Activated effector memory CD4-positive, alpha-beta T cell treated with anti-CD3 and anti-CD28 coated beads, Interleukin-2, amount 50 U/mL, for 16 hours (primary cell): ENCODE data around the gene CHD9.
A peak's percentile ranks its signal among the peaks of the same experiment; 100 is the strongest.
"Not testable (repeated sequence)": the region's sequence is repeated elsewhere in the genome, so short reads cannot be mapped to it uniquely, and the experiment has no call there.

Experiments
- DNase-seq: peaks from one replicate; pipeline ENCODE4 v3.0.0-alpha.2; 2020

CHD9 gene

DNA sequence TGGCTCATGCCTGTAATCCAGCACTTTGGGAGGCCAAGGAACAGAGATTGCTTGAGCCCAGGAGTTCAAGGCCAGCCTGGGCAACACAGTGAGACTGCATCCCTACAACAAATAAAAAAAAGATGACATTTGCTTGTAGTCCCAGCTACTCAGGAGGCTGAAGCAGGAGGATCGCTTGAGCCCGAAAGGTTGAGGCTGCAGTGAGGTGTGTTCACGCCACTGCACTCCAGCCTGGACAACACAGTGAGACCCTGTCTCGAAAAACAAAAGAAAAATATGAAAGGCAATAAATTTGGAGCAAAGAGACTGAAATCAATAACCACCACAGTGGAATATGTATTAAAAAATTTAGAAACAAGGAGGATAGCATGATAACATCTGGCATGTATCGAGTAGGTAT, 235.7 kb downstream of the CHD9 start:
- DNase-seq, result no peak

DNA sequence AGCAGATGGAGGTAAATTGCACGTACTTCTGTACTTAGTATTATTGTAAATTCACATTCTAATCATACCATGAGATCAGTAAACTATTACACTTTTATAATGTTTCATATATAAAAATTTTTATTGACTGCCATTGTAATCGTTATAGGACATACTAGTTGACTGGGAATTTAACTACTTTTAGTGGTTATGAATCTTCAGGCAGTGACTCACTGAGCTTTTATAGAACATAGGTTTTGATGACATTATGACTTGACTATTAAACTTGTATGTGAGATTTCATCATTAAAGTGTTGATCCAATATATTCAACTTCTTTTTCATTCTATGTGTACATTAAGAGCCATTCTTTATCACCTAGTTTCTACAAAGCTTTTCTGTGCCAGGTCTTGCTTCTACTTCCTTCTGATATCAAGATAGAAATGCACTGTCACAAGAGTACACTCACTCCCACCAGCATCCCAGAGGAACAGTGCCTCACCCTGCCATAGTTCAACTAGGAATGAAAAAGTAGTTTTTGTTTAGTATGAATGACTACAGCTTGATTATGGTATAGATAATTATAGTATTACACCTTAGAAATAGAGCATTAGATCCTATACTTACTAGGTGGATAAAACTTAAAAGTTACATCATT, 237.1 kb downstream of the CHD9 start:
- no peak for DNase-seq

DNA sequence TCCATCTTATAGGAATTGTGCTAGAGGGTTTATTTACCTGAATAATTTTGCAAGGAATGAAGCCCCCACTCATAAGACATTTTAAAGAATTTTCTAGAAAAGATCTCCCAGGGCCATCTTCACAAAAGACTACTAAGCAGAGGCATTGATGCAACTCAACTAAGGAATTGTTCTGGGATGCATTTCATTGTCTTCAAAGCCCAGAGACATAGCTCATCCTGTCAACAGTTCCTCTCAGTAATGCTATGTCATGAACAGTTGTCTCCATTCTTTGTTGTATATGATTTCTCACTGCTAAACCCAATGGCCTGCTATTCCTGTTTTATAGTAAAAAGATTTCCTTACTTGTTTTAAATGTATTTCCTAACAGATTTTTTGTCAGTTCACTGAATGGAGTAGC, 242.7 kb downstream of the CHD9 start:
- no peak for DNase-seq

DNA sequence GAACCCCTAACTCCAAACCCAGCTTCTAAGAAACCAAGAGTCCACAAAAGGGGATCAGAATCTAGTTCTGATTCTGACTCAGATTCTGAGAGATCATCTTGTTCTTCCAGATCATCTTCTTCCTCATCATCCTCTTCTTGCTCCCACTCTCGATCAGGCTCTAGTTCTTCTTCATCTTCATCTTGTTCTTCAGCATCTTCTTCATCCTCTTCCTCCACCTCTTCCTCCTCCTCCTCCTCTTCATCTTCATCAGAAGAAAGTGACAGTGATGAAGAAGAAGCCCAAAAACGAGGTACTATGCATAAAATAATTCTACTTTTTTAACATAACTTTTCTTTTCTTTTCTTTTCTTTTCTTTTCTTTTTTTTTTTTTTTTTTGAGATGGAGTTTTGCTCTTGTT, 249.5 kb downstream of the CHD9 start:
- no peak for DNase-seq

DNA sequence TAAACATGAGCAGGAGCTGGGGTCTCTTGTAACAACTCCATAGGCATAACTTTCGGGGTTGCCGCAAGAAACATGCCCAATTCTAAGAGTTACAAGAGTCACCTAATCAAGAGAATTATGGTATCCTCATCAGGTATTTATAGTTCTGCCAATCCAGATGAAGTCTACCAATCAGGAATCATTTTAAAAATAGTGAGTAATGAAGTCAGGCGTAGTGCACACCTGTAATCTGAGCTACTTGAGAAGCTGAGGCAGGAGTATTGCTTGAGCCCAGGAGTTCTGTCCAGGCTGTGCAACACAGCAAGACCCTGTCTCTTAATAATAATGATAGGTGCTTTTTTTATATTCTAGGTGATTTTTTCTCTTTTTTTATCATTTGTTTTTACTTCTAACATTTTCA, 251.0 kb downstream of the CHD9 start:
- no peak for DNase-seq

DNA sequence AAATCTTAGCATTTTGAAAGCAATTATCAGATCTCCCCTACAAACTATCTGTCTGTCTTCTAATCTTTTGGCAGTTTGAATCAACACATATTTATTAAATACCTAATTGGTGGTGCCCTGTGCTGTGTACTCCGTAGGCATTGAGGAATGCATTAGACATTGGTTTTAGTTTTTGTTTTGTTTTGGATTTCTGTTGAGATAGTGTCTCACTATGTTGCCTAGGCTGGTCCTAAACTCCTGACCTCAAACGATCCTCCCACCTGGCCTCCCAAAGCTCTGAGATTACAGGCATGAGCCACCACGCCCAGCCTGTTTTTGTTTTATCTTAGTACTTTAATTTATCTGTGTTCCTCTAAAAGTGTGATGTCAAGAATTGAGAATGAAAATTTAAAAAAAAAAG, 254.7 kb downstream of the CHD9 start:
- no peak for DNase-seq

DNA sequence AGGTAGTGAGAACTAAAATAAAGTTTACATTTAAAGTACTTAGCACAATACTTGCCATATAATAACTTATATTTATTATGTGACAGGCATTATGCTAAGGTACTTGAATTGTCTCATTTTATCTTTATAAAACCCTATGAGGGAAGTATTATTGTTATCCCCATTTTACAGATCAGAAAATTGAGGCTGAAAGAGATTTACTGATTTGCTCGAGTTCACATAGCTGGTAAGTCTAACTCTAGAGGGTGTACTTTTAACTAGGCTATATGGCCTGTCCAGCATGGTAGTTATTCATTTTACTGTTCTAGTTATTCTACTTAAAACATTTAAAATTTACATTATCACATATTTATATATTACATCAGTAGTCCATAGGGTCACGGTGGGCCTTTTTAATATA, 266.2 kb downstream of the CHD9 start:
- no peak for DNase-seq

DNA sequence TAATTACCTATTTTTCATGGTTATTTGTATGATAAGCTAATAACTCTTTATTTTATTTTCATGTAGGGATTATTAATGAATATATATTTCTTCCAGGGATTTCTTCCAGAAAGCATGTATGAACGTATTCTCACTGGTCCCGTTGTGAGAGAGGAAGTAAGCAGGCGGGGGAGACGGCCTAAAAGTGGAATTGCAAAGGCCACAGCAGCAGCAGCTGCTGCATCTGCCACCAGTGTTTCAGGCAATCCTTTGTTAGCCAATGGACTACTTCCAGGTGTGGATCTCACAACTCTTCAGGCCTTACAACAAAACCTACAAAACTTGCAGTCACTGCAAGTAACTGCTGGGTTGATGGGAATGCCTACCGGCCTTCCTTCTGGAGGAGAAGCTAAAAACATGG, 269.1 kb downstream of the CHD9 start:
- DNase-seq, result no peak

DNA sequence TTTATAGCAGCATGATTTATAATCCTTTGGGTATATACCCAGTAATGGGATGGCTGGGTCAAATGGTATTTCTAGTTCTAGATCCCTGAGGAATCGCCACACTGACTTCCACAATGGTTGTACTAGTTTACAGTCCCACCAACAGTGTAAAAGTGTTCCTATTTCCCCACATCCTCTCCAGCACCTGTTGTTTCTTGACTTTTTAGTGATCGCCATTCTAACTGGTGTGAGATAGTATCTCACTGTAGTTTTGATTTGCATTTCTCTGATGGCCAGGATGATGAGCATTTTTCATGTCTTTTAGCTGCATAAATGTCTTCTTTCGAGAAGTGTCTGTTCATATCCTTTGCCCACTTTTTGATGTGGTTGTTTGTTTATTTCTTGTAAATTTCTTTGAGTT, 276.2 kb downstream of the CHD9 start:
- not testable (repeated sequence) for DNase-seq

DNA sequence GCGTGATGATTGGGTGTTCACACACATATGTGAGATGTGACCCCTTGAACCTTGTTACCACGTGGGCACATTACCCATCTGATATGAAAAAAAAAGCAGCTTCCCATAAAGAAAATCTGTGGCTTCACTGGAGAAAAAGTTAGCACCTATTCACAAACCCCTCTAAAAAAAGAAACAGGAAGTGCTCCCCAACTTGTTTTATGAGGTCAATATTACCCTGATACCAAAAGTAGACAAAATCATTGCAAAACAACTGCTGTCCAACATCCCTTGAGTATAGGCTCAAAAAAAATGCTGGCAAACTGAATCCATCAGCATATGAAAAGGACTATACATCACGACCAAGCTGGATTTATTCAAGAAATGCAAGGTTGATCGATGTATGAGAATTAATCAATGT, 279.8 kb downstream of the CHD9 start:
- no peak for DNase-seq

DNA sequence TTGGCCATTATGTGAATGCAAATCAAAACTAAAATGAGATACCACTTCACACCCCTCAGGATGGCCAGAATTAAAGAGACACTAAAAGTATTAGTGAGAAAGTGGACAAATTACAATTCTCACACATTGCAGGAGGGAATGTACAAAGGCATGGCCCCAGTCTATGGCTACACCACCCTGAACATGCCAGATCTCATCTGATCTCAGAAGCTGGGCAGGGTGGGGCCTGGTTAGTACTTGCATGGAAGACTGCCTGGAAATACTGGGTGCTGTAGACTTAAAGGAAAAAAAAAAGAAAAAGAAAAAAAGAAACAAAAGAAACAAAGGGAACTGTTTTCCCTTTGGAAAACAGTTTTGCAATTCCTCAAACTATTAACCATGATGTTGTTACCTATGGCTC, 282.5 kb downstream of the CHD9 start:
- no peak for DNase-seq

DNA sequence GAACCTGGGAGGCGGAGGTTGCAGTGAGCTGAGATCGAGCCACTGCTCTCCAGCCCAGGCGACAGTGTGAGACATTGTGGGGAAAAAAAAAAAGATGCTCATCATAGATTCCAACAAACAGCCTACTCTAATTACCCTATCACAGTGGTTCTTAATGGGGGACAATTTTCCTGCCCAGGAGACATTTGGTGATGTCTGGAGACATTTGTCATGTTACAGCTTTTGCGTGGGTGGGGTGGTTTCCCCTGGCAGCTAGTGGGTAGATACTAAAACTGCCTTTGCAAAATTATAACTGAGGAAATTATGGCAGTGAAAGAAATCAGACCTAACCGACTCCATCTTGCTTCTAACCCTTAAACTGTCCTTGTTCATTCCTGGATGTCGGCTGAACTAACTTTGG, 287.0 kb downstream of the CHD9 start:
- no peak for DNase-seq

DNA sequence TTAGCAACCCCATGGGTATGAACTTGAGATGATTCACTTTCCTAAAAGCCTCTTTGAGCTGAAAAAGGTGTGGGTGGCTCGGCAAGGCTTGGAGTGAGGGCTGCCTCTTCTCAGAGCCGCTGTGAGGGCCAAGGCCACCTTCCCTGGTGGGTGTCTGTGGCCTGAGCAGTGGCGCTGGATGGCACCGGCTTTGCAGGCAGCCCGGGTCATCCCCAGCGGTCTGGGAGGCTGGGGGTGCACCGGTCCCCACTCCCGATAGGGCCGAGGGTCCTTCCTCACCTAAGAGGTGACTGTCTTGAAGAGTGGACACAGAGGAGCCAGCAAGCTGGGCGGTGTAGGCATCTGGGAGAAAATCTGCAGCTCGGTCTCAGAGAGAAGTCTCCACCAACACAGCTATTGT, 300.3 kb downstream of the CHD9 start:
- DNase-seq, result no peak

DNA sequence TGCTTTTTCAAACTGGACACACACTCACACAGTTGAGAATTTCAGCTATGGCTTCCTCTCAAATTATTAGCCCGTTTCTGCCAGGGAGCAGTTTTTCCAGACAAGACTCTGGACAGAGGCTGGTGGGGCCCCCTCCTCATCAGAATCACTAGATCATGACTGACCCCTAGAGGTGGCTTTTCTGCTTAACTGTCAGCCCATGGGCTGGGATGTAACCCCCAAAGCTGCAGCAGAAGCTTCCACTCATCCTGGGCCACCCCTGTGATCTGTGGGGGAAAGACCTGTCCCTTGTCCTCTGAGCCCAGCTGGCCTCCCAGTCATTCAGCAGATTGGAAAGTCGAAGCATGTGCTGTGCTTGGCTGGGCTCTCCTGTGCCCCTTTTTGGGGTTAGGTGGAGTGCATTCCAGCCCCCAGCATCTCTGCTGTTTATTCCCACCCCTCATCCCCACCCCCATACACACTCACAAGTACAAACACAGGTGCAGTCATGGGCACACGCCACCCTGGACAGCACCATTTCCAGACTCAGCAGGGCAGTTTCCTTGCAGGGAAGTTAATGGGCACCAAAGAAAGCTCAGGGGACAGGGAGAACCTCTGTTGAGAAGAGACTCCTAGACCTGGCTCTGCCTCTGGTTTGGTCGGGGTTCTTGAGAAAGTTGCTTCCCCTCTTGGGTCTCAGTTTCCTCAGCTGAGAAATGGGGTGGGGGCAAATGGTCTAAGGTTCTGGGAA, 301.9 kb downstream of the CHD9 start:
- no peak for DNase-seq

DNA sequence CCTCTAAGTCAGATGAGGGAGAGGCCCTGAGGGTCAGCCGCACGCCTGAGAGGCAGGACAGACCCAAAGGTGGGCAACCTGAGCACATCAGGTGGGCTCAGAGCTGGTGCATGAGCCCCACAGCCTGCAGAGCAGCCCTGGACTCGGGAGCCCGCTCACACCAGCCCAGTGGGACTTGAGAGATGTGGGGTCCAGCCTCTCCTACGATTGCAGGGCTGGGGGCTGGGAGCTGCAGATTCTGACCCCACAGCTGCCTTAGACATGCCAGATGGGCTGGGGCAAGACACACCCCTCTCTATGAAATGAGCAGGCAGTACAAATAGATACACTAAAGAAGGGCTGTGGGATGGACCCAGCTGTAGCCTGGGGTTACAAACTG, 302.4 kb downstream of the CHD9 start:
- DNase-seq, result no peak

DNA sequence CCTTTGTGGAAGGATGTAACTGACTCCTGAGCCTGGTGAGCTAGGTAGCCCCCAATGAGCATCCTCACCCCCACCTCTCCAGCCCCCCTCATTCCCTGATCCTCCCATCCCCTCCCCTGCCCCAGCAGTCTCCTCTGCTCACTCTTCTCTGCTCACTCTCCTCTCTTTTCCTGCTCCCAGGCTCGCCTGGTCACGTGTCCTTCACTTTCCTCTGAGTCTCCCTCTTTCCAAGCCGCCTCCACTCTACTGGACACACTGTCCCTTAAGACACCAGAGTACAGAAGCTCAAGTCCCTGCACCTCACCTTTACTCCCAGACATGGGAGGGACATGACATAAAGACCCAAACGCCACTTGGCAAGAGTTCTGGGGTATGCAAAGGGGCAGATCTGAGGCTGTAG, 303.2 kb downstream of the CHD9 start:
- no peak for DNase-seq

DNA sequence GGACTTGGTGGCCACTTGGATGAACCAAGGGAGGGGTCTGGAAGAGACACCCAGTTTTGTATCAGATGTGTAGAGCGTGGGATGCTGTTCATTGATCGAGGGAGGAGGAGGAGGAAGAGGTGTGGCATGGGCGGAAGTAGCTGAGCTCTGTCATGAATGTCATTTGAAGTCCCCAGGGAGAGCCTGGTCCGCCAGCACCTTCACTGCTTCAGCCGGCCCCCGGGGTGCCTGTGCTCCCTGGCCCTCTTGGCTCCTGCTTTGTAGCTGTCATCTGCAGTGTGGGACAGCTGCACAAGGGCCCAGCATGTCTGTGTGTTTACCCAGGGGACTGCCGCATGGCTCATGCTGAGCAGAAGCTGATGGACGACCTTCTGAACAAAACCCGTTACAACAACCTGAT, 304.1 kb downstream of the CHD9 start:
- no peak for DNase-seq

DNA sequence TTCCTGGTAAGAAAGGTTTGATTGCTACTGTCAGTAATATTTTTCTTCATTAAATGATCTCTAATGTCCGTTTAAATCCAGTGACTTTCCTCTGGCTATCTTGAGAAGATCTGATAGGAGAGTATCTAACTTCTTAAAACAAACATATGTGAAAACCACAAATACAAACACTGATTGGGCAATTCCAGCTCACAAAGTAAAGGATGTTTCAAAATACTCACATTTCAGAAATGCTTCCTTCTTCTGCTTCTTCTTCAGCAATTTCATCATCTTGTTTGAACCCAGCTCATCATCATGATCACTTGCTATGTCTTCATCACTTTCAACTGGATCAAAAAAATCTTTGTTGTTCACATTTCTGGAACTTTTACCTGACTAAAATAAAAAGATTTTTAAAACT, 315.1 kb downstream of the CHD9 start:
- DNase-seq, result no peak

DNA sequence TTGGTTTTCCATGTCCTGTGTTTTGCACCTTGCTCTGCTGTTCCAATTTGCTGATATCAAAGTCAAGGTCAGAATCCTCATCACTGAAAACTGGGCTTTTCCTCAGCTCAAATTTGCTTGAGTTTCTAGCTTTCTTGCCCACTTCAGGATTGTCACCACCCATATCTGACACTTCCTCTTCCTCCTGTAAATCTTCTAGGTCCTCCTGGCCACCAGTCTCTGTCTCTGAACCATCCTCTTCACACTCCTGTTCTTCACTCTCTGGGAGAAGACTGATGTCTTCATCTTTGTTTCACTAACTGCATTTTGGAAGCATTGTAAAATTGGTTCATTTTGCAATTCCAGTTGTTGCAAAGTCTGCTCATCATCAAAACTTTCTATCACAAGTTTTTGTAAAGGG, 316.0 kb downstream of the CHD9 start:
- no peak for DNase-seq

DNA sequence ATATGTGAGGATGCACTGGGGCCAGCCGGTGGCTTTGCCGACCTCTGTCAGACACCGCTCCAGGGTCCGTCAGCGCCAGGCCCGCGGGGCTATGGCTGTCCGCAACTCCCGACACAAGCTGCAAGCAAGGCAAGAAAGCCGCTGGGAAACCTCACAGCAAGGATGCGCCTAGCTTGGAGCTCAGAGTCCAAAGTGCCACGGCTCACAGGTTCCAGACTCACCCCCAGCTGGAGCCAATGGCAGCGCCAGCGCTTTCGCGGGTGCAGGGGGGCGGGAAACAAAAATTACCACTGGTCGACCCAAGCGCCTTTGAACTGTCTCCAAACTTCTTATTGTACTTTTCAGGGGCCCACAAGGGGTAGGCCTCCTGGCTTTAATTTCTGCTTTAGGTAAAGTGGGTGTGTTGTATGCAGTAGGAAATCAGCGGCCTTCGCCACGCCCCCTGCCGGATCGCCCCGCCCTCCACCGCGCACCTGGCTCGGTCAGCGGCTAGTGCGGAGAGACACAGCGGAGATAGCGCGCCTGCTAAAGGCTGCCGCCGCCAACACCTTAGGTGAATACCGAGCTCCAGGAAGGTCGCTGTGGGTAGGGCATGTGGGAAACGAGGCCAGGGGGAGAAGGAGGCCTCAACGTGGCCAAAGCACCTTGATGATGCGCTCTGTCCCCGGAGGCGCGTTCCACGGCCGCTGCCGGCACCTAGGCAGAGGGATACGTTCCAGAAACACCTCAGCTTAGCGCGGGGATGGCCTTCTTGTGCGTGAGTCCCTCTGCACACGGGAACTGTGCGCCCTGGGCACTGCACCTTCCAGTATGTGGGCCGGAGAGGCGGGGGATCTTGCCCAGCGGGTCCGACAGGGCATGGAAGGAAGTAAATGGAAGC, 318.4 kb downstream of the CHD9 start:
- peak; percentile 92 for DNase-seq

DNA sequence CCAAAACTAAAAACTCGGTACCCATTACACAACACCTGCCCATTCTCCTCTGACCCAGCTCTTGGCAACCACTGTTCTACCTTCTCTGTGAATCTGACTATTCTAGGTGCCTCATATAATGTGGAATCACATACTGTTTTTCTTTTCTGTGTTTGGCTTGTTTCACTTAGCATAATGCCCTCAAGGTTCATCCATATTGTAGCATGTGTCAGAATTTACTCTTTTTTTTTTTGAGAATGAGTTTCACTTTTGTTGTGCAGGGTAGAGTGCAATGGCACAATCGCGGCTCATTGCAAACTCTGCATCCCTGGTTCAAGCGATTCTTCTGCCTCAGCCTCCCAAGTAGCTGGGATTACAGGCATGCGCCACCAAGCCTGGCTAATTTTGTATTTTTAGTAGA, 320.0 kb downstream of the CHD9 start:
- DNase-seq, result no peak

DNA sequence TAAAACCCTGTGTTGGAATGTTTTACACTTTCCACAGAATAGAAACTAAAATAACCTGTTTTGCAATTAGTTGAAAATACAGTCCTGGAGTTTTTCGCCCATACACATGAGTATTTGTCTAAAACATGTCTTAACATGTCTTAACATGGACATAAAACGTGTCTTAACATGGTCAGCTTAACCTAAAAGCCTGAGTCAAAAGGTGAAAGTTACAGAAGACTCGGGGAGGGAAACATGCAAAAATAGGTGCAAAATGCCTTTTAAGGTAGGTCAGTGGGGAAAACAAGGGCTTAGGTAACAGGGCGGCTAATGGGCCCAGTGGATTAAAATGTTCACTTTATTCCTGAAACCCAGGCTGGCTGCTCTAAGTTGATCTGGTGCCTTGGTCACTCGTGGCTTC, 323.3 kb downstream of the CHD9 start:
- no peak for DNase-seq
